Cerebellar cortex (tissue), 1 donor: ENCODE data around the gene OS9.
A peak's percentile ranks its signal among the peaks of the same experiment; 100 is the strongest.
"Not testable (repeated sequence)": the region's sequence is repeated elsewhere in the genome, so short reads cannot be mapped to it uniquely, and the experiment has no call there.

Source experiments
- DNase-seq: peaks from one replicate; pipeline ENCODE4 v3.0.0-alpha.2; 2015; ENCODE audit warnings: low spot score

The OS9 gene

GRCh38 chr12:57694459-57695019, 607 bp downstream of the OS9 start:
- DNase-seq: peak; percentile 14

GRCh38 chr12:57695770-57696432, 2.0 kb downstream of the OS9 start:
- DNase-seq: no peak

- DNase-seq: no peak
These were observed 3.1 kb downstream of the OS9 start for GRCh38 chr12:57697076-57697475.

DNA sequence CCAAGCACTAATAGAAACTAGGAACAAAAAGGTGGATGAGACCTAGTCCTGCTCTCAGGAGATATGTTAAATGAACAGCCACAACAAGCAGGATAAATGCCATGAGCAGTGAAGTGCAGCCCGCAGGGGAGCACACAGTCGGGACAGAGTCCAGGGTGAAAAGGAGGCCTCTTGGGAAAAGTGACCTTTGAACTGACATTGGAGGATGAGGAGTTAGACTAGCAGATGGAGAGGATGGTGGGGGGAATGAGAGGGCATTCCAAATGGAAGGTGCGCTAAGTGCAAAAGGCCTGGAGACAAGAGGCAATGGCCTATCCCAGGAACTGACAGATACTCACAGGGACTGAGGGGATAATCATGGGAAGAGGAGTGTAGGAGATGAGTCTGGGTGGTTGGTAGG, 4.5 kb downstream of the OS9 start:
- DNase-seq: no peak

DNA sequence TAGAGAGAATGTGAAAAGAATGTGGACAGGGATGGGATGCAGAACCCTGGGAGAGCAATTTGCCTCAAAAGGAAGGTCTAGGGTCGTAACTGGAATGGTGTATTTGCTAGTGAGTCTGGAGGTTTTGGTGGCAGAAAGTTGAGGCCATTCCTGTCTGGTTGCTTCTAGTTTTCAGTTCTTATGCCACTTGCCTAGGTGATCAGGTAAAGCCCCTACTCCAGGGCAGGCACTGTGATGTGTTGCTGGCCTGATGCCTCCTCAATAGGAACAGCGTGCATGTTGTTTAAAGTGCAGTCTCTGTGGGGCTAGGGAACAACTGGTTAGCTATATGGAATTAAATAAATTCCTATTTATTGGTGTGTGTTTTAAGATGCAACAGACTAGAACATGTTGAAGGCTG, 6.4 kb downstream of the OS9 start:
- DNase-seq: no peak

- no peak for DNase-seq
These were observed 13.3 kb downstream of the OS9 start for GRCh38 chr12:57707250-57707649.

GRCh38 chr12:57708296-57708695, 14.4 kb downstream of the OS9 start:
- DNase-seq: no peak

DNA sequence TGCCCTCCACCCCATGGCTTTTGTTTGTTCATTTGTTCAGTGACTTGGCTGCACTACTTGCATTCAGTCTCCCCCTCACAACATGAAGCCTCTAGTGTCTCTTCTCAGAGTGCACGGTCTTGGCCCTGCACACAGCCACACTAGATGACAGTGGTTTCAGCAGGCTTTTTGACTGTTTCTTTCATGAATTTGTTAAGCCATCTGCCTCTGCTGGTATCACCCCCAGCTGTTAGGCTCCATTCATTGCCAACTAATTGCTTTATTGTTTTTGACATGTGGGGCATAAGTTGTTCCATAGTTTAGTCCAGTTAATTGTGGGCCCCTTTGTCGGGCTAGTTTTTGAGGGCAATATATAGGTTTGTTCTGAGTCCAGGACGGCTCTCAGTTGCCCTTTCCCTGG, 18.8 kb downstream of the OS9 start:
- DNase-seq: no peak

DNA sequence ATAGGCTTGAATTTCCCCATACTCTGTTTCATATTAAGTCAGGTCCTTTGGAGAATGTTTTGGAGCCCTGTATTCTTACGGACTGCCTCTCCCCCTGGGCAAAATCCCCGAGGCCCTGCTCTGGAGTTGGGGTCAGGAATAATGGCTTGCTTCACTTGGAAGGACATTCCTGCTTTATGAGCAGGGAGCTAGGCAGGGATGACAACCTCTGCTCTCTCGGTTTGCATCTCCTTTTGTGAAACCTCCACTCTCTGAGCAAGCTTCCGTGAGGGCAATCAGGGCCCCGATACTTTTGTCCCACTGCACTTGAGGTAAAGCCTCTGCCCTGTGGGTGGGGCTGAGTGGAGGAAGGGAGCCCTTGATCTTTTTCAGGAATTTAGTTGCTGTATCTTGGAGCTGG, 19.3 kb downstream of the OS9 start:
- no peak for DNase-seq

- DNase-seq: not testable (repeated sequence)
These were observed 21.3 kb downstream of the OS9 start for GRCh38 chr12:57715036-57715748.

DNA sequence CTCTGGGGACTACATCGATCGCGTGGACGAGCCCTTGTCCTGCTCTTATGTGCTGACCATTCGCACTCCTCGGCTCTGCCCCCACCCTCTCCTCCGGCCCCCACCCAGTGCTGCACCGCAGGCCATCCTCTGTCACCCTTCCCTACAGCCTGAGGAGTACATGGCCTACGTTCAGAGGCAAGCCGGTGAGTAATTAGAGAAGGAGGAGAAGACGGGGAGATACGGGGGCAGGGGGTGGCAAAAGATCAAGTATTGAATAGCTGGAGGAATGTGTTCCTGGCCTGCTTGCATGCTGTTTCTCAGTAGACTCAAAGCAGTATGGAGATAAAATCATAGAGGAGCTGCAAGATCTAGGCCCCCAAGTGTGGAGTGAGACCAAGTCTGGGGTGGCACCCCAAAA, 21.9 kb downstream of the OS9 start:
- no peak for DNase-seq

DNA sequence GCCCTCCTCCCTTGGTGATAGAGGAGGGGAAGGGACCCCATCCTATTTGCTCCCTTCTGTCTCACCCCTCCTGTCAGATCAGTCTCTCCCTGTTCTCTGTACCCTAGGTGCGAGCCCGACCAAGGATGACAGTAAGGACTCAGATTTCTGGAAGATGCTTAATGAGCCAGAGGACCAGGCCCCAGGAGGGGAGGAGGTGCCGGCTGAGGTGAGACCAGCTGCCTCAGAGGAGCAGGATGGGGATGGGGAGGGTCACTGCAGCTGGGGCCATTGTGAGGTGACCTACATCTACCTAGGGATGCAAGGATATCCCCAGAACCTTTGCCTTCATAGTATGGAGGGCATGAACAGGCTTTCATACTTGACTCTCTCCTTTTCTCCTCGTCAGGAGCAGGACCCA, 22.4 kb downstream of the OS9 start:
- DNase-seq: no peak

DNA sequence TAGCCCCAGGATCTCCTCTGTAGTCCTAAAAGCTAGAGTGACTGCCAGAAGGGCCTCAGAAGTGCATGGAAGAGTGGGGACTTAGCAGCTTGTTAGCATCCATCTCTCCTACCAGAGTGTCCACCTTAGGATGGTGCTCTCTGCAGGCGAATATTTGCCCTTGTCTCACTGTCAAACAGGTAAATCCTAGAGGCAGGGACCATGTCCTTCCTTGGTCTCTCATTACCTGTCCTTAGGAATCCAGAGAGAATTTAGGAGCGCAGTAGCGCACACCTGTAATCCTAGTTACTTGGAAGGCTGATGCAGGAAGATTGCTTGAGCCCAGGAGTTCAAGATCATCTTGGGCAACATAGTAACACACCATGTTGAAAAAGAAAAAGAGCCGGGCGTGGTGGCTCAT, 23.2 kb downstream of the OS9 start:
- no peak for DNase-seq

DNA sequence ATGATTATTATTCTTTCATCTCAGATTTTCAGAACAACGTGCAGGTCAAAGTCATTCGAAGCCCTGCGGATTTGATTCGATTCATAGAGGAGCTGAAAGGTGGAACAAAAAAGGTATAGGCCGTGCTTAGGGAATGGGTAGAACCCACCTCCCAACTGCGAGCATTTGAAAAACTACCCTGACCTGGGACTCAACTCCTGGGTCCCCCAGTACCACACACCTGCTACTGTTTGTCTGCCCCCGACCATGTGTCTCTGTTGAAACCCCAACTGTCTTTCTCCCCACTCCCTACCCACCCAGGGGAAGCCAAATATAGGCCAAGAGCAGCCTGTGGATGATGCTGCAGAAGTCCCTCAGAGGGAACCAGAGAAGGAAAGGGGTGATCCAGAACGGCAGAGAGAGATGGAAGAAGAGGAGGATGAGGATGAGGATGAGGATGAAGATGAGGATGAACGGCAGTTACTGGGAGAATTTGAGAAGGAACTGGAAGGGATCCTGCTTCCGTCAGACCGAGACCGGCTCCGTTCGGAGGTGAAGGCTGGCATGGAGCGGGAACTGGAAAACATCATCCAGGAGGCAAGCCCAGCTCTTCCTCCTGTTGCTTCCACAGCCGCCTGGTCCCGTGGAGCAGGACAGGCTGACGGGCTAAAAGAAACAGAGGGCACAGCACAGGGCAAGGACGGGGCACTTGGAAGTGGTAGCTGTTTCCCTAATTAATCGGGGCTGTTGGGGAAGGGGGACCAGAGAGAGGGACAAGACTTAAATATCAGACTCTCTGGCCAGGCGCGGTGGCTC, 24.1 kb downstream of the OS9 start:
- DNase-seq: no peak

DNA sequence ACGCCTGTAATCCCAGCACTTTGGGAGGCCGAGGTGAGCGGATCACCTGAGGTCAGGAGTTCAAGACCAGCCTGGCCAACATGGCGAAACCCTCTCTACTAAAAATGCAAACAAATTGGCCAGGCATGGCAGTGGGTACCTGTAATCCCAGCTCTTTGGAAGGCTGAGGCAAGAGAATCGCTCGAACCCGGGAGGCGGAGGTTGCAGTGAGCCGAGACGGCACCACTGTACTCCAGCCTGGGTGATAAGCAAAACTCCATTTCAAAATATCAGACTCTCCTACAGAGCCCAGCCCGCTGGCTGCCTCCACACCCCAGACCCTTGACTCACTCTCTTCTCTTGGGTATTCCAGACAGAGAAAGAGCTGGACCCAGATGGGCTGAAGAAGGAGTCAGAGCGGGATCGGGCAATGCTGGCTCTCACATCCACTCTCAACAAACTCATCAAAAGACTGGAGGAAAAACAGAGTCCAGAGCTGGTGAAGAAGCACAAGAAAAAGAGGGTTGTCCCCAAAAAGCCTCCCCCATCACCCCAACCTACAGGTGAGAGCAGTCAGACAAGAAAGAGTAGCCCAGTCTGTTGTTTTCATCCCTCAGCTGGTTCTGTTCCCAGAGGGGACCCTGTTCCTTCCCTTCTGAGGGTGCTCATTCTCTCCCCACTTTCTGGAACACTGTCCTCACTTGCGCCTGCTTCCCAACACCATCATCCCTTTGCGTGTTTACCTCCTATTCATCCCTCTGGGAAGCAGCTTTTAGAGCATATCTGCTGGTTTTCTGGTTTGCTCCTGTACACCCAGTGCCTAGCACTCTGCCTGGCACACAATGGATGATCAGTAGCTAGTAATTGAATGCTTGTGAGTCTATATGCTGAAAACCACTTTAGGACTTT, 25.0 kb downstream of the OS9 start:
- DNase-seq: no peak

- DNase-seq: no peak
These were observed 26.1 kb downstream of the OS9 start for GRCh38 chr12:57719777-57720605.

DNA sequence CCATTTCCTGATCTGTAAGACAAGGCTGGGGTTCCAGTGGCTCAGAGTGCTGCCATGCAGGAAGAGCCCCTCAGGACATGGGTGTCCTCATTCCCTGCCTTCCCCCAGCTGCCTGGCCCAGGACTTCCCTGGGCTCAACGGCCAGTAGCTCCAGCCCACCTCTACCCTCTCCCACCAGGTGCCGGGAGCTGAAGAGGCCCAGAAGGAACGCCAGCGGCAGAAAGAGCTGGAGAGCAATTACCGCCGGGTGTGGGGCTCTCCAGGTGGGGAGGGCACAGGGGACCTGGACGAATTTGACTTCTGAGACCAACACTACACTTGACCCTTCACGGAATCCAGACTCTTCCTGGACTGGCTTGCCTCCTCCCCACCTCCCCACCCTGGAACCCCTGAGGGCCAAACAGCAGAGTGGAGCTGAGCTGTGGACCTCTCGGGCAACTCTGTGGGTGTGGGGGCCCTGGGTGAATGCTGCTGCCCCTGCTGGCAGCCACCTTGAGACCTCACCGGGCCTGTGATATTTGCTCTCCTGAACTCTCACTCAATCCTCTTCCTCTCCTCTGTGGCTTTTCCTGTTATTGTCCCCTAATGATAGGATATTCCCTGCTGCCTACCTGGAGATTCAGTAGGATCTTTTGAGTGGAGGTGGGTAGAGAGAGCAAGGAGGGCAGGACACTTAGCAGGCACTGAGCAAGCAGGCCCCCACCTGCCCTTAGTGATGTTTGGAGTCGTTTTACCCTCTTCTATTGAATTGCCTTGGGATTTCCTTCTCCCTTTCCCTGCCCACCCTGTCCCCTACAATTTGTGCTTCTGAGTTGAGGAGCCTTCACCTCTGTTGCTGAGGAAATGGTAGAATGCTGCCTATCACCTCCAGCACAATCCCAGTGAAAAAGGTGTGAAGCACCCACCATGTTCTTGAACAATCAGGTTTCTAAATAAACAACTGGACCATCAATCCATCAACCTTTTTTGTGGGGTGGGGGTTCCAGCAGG, 27.0 kb downstream of the OS9 start:
- no peak for DNase-seq

DNA sequence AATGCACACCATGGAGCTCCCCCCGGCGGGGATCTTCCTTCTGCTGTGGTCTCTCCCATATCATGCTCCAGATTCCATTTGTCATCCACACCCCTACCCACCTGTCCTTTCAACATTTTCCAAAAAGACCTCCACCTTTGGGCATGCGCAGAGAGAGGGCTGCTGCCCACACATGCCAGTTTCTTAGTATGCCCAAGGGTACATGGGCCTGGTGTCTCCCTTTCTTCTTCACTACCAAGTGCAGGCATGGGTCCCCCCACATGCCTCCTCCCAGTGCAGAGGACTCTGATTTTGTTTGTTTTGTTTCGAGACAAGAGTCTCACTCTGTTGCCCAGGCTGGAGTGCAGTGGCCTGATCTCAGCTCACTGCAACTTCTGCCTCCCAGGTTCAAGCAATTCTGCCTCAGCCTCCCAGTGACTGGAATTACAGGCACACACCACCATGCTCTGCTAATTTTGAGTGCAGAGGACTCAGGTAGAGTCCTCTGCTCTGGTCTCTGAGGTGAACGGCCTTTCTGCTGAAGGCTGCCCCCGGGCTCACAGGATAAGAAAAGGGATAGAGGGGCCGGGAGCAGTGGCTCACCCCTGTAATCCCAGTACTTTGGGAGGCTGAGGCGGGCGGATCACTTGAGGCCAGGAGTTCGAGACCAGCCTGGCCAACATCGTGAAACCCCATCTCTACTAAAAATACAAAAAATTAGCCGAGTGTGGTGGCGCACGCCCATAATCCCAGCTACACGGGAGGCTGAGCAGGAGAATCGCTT, 28.1 kb downstream of the OS9 start:
- DNase-seq: not testable (repeated sequence)
